GM21528 (cell line): ENCODE results near the gene SPO11.
"Not testable (repeated sequence)": the region's sequence is repeated elsewhere in the genome, so short reads cannot be mapped to it uniquely, and the experiment has no call there.

ENCODE experiments used
- ATAC-seq: cut with Tn5 transposase; IDR thresholded peaks from one replicate; pipeline ENCODE4 v1.9.1; 2021; ENCODE audit warnings: mild to moderate bottlenecking, moderate library complexity; ENCODE audit not compliant: unreplicated experiment, low FRiP score

SPO11 gene

DNA sequence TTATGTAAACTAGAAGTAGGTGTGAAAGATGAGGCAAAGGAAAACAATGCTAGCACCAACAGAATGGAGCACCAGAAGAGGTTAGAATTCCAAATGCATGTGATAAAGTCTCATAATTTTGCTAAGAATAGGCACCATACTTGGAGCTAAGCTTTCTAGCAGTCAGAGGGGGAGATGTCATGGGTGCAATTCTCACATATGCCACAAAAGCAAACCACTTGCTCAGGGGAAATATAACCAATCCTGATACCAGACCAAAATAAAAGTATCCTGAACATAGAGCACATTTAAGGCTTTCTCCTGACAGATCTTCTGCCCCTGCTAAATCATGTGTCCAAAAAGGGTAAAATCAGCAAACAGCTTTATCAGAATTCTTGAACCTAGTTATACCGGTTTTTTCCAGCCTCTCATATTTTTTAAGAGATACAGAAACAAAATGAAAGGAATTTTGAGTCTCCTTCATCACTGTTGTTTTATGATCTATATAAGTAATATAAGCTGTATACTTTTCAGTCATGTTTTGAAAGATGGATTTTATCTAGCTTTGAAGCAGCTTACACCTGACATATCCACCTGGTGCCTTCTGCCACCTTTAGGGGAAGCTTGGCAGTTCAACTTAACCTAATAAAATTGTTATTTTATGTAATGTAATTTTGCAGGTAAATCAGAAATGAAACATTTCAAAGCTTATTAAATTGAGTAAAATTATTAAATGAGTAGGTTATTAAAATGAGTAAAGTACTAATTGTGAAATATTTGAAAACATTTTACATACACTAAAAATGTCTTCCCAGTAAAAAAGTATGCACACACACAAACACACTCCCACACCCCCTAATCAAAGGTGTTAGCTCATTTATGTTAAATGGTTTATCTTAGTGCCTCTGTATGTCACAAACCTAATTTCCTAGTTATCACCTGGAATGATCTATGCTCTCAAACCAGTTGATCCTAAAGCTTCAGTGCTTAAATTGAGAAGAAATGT, 2.8 kb downstream of the SPO11 start:
- no peak for ATAC-seq

DNA sequence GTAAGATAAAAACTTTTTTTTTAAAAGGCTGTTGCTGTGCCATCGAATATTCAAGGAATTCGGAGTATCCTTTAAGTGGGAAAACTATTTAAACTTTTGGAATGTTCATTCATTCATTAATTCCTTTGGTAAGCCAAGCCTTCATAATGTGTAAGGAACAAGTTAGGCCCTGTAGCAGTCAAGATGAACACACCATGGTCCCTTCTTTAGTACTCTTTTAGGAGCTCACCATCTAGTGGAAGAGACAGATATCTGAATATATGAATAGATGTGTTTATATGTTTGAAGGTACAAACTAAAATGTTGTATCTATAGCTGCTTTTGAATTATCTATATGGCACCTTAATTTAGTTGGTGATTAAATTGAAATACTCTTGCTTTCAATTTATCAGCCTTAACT, 5.8 kb downstream of the SPO11 start:
- no peak for ATAC-seq

DNA sequence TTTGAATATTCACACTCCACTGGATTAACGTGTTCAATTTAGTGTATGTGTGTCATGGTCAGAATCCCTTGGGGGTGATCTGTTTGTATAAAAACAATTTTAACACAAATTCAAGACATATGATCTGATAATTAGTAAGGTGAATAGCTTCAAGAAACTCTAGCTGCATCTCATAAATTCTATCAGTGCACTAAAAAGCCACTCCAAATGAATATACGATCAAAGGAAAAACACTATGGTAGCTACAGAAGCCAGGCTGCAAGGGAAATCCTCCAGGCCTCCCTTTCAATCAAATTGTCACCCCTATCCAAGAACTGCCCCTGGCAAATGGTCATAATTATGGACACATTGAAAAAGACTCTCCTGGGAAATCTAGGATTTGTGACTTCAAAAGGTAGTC, 12.1 kb downstream of the SPO11 start:
- ATAC-seq = no peak

DNA sequence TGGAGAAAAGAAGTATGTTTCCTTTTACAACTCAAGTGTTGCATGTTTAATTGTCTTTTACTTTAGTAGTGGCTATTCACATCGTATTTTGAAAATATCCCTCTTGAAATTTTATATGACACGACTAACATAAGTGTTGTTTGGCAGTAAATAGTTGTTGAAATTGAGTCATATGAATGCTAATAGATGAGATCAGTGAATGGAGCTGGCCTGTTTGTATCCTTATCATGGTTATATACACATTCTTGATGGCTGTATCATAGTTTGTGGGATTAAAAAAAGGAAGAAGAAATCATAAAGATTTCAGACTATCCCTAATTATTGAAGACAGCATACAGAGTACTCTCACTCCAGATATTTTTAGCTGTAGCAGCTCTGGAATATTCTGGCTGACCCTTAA, 13.2 kb downstream of the SPO11 start:
- no peak for ATAC-seq

DNA sequence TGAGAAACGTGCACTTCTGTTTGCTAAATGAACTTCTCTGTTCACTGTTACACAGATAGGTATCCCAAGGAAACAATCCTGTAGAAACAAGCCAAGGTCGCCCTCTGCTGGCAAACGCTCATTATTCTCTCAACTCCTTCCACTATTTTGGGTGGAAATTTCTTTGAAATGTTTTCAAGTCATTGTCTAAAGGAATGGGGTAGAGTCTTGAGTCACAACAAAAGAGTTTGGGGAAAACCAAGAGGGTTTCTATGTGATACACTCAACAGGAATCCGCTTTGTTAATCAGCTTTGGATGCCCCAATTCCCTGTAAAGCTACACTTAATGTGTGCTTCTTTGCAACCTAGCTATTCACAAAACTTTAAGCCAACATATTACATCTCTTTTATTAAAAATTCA, 16.9 kb downstream of the SPO11 start:
- ATAC-seq = no peak

DNA sequence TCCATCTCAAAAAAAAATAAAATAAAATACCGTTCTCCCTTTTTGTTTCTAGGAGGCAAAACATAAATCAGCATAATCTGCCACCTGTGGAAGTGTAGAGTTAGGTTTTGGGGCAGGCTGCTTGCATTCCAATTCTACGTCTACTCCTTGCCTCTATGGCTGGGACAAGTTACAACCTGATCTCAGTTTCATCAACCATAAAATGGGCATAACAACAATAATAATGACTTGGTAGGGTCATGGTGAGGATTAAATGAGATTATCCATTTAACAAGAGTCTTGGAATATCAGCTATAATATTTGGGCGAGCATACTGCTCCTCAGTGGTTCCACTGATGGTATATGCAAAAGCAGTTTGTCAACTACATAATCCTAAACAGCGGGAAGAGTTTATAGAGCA, 17.8 kb downstream of the SPO11 start:
- ATAC-seq = no peak

DNA sequence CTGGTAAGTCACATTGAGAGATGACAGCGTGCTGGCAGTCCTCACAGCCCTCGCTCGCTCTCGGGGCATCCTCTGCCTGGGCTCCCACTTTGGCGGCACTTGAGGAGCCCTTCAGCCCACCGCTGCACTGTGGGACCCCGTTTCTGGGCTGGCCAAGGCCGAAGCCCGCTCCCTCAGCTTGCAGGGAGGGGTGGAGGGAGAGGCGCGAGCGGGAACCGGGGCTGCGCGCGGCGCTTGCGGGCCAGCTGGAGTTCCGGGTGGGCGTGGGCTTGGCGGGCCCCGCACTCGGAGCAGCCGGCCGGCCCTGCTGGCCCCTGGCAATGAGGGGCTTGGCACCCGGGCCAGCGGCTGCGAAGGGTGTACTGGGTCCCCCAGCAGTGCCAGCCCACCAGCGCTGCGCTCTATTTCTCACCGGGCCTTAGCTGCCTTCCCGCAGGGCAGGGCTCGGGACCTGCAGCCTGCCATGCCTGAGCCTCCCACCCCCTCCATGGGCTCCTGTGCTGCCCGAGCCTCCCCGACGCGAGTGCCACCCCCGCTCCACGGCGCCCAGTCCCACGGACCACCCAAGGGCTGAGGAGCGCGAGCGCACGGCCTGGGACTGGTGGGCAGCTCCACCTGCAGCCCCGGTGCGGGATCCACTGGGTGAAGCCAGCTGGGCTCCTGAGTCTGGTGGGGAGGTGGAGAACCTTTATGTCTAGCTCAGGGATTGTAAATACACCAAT, 18.8 kb downstream of the SPO11 start:
- not testable (repeated sequence) for ATAC-seq

DNA sequence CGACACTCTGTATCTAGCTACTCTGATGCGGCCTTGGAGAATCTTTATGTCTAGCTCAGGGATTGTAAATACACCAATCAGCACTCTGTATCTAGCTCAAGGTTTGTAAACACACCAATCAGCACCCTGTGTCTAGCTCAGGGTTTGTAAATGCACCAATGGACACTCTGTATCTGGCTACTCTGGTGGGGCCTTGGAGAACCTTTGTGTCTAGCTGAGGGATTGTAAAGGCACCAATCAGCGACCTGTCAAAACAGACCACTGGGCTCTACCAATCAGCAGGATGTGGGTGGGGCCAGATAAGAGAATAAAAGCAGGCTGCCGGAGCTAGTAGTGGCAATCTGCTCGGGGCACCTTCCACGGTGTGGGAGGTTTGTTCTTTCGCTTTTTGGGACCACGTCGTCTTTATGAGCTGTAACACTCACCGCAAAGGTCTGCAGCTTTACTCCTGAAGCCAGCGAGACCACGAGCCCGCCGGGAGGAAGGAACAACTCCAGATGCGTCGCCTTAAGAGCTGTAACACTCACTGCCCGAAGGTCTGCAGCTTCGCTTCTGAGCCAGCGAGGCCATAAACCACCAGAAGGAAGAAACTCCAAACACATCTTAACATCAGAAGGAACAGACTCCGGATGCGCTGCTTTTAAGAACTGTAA, 19.4 kb downstream of the SPO11 start:
- not testable (repeated sequence) for ATAC-seq

DNA sequence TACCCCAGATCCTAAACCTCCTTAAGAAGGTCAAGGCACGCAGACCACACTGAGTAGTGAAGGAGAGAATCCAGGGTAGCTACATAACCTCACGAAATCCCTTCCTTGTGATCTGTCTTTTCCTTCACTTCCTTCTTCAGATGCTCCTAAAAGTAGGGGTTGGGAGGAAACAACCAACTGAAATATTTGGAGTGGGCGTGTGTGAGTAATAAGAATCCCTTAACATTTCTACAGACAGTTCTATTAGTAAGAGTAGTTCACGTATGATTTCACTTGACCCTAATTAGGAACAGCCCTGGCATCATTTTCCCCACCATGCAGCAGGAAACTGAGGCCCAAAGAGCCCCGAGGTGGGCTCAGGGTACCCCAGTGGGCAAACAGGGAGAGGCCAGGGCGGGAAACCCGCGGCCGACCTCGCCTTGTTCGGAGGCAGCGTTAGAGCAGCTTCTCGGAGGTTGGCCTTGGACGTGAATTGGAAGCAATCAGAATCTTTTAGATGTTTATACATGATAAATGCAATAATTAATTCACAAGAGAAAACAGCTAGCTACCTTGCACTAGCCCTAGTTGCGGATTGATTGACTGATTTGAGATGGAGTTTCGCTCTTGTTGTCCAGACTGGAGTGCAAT, 20.6 kb downstream of the SPO11 start:
- no peak for ATAC-seq

DNA sequence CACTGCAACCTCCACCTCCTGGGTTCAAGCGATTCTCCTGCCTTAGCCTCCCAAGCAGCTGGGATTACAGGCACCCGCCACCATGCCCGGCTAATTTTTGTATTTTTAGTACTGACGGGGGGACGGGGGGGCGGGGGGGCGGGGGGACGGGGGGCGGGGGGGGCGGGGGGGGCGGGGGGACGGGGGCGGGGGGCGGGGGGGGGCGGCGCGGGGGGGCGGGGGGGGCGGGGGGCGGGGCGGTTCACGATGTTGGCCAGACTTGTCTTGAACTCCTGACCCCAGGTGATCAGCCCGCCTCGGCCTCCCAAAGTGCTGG, 21.1 kb downstream of the SPO11 start:
- ATAC-seq = not testable (repeated sequence)

DNA sequence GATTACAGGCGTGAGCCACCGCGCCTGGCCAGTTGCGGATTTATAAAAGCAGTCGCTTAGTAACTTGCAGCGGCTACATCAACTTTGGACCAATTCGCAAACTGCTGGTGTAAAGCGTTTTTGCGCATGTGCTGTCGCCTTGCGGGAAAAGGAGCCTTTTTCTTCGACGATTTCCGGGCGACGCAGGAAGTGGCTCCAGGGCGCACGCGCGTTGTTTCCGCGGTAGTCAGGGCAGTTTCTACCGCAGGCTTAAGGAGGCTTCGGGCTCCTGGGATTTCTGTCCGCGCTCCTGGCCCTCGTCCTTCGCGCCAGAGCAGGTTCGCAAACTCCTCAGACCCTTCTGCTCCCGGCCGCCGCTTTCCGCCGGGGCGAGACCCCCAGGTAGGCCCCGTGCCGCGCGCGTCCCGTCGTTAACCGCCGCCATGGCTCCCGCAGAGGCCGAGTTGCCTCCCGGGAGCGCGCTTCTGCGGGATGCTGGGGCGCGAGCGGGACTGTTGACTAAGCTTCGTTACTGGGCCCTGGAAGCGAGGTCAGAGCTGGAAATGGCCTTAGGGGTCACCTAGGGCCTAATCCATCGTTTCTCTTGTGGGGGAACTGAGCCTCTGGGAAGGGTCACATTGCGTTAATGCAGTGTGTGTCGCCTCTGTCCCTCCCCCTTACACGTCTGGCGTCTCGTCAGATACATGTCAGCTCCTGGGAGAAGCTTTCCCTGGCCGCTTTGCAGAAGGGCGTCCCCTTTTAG, 21.6 kb downstream of the SPO11 start, which contains the start of gene RAE1:
RAE1 (plus strand) TSS at position 214 of the 742 bp plus-strand sequence. CDS start 2,784 bp downstream, outside the sequence.
- ATAC-seq = peak; percentile 85

DNA sequence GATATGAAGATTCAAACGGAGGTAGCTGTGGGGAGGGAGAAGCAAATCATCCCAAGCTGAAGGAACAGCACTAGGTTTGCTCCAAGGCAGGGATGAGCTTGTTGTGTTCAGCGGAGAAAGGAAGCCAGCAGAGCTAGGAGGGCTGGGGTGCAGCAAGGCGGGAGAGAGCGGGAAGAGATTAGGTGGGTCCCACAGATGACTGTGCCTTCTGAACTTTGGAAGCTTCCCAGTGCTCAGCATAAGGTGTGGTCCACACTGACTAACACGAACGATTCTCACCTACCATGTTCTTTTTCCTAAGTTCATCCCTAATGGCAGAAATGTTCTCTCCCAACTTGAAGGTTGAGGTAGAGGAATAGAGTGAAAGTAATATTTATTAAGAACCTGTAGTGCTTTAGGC, 22.7 kb downstream of the SPO11 start:
- ATAC-seq = no peak

DNA sequence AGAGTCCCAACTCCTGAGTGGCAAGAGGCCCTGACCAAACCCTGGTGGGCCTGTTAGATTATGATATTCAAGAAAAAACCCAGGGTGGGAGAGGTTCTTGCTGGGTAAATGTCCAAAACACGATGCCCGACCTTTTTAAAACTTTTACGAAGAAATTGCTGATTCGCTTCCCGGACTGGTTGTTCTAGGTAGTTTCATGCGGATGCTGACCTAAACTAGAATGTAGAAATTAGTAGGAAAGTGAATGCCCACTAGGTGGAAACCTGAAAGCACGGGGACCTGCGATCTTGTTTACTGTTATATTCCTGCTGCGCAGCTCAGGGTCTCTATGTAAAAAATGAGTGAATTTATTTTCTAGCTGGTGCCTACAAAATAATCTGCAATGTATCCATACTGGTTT, 23.7 kb downstream of the SPO11 start:
- ATAC-seq = no peak

DNA sequence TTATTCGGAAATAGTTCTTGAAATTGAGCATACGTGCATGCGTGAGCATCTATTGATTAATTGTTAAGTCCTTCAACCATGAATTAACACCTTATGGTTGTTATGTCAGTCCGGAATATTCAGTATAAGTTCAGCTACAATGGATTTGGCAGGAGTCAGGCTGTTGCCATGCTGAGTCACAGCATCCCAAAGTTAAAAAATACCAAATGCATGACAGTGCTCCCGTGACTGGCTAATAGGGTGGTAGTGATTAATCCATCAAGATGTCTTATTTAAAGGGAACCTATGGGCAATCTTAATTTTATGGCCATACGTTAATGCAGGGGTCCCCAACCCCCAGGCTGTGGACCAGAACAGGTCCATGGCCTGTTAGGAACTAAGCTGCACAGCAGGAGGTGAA, 31.9 kb downstream of the SPO11 start:
- no peak for ATAC-seq

DNA sequence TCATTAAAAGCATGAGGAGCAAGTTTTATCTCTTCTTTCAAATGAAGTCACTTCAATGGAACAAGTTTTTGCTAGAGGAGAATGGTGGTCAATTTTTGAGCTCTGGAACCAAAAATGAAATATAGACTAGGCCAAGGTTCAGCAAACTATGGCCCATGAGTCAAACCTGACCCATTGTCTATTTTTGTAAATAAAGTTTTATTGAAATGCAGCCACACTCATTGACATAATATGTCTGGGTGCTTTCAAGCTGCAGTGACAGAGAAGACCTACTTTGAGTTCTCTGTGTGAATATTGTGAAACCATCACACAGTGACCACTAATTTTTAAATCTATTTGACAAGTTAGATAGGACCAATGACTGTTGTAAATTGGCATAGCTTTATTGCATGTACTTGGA, 34.8 kb downstream of the SPO11 start:
- no peak for ATAC-seq

DNA sequence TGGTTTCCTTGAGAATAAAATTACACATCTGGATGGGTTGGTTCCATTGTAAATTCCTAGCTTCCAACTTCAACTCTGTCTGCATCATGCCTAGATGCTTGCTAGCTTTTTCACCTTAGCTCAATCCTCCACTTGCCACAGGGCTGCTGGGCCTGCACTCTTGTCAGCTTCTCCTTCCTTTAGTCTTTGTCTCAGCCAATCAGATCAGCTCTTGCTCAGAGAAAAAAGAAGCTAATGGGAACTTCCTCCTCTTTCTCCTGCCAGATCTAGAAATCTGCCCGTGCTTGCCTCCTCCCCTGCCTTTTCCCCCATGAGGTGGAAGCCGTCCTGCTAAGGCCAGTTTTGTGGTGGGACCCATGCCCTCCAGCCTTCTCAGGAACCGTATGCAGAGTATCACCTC, 40.0 kb downstream of the SPO11 start:
- no peak for ATAC-seq

DNA sequence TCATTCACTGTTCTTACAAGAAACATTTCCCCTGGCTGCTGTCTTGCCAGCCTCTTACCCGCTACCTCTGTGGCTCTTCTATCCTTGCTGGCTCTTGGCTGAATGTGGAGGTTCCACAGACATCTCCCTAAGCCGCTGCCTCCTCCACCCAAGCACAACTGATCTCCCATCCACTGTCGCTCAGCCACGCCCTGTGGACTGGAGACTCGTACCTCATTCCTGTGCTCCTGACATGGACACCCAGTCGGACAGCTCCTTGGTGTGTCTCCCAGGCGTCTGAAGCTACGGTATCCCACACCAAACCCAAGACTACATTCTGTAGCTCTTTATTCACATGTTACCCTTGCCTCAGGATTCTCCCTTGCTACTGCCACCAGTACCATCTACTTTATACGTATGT, 40.7 kb downstream of the SPO11 start:
- no peak for ATAC-seq

DNA sequence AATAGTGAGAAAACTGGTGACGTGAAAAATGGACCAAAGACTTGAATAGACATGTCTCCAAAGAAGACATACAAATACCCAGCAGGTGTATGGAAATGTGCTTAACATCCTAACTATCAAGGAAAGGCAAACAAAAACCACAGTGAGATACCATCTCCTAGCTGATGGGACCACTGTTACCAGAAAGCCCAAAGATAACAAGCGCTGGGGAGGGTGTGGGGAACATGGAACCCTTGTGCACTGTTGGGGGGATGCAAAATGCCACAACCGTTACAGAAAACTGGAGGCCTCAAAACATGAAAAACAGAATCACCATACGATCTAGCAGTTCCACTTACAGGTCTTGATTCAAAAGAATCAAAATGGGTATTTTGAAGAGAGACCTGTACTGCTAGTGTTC, 41.8 kb downstream of the SPO11 start:
- no peak for ATAC-seq

DNA sequence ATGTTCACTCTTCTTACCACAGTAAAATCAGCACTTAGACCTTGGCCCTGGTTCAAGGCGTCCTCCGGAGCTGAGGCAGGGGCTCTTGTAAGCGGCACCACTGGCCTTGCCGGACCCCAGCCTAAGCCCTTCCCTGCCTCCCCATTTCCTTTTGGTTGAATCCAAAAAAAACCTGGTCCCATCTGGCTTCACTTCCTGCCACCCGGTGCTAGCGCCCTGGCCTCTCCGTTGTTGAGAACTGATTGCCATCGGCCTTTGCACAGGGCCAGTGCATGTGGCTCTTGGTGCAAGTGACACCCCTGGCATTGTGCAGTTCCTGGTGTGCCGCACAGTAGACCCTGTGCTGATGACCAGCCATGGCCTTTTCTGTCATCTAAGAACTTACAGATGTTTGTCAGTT, 42.6 kb downstream of the SPO11 start:
- ATAC-seq = no peak
